HG03521 (cell line): ENCODE results near the gene ALDH2.
"Not testable (repeated sequence)": the region's sequence is repeated elsewhere in the genome, so short reads cannot be mapped to it uniquely, and the experiment has no call there.

Experiments
- ATAC-seq: cut with Tn5 transposase; IDR thresholded peaks from one replicate; pipeline ENCODE4 v1.9.1; 2021; ENCODE audit warnings: mild to moderate bottlenecking, moderate library complexity; ENCODE audit not compliant: unreplicated experiment

Gene ALDH2

DNA sequence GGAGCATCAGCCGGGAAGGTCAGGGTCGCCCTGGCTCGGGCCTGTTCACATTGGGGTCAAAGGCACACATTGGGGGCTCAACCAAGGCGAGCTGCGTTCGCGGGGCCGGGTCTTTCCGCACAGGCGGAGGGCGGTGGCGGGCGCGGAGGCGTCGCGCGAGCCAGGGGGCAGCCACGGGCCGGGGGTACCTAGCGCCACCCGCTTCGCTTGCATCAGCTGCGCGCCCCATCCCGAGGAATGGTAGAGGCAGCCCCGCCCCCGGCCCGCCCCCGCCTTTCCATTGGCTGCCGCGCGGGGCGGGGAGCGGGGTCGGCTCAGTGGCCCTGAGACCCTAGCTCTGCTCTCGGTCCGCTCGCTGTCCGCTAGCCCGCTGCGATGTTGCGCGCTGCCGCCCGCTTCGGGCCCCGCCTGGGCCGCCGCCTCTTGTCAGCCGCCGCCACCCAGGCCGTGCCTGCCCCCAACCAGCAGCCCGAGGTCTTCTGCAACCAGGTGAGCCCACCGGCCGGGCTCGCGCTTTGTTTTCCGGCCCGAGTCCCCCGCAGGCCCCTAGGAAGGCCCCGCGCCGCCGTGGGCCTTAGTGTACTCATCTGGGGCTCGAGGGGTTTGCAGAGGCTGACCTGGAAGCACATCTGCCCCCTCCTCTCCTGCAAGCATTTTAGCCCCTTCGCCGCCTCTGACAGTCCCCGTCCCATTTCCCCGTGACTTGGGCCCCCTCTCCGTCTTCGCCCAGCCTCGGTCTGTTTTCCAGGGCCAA is at the start of gene ALDH2:
Gene ALDH2 (plus strand): TSS at position 326 of the 754 bp plus-strand sequence. CDS start 50 bp downstream, at position 376.
- ATAC-seq: no peak

- not testable (repeated sequence) for ATAC-seq
Measured at GRCh38 chr12:111719316-111719715, 47.4 kb upstream of the ALDH2 start.

DNA sequence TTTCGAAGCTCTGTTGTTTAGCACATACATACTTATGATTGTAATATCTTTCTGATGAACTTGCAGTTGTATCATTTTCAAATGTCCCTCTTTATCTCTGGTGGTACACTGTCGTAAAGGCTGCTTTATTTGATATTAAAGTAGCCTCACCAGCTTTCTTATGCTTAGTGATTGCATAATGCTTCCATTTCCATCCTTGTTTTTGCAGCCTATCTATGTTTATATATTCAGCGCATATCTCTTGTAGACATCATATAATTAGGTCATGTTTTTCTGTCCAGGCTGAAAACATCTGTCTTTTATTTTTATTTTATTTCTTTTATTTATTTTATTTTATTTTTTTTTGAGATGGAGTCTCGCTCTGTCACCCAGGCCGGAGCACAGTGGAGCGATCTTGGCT is 46.3 kb upstream of the ALDH2 start:
- no peak for ATAC-seq

DNA sequence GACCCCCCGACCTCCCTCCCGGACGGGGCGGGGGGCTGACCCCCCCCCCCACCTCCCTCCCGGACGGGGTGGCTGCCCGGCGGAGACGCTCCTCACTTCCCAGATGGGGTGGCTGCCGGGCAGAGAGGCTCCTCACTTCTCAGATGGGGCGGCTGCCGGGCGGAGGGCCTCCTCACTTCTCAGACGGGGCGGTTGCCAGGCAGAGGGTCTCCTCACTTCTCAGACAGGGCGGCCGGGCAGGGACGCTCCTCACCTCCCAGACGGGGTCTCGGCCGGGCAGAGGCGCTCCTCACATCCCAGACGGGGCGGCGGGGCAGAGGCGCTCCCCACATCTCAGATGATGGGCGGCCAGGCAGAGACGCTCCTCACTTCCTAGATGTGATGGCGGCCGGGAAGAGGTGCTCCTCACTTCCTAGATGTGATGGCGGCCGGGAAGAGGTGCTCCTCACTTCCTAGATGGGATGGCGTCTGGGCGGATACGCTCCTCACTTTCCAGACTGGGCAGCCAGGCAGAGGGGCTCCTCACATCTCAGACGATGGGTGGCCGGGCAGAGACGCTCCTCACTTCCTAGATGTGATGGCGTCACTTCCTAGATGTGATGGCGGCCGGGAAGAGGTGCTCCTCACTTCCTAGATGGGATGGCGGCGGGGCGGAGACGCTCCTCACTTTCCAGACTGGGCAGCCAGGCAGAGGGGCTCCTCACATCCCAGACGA is 42.9 kb upstream of the ALDH2 start:
- not testable (repeated sequence) for ATAC-seq

GRCh38 chr12:111728795-111729194 is 37.9 kb upstream of the ALDH2 start:
- no peak for ATAC-seq

GRCh38 chr12:111730420-111730819 is 36.3 kb upstream of the ALDH2 start:
- no peak for ATAC-seq

GRCh38 chr12:111732786-111733185 is 33.9 kb upstream of the ALDH2 start:
- no peak for ATAC-seq

DNA sequence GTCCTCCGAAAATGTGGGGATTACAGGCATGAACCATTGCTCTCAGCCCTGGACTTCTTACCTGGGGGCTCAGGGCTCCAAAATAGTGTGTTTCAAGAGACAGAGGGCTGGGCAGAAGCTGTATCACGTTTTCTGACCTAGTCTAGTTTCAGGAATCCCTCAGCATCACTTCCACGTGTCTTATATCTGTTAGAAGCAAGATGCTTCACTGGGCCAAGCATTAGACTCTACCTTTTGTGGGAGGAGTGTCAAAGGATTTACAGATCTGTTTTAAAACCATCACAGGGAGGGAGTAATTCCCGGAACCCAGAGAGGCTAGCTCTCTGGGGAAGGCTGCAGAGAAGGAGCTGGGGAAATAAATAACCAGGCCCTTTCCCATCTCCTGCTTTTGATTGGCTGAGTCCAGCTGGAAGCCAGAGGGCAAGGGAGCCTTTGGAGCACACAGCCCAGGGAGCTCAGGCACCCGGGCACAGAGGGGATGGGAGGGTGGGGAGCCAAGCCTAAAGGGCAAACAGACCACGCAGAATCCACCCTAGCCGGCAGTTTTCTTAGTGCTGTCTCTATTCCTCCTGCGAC is 33.3 kb upstream of the ALDH2 start:
- ATAC-seq: no peak

DNA sequence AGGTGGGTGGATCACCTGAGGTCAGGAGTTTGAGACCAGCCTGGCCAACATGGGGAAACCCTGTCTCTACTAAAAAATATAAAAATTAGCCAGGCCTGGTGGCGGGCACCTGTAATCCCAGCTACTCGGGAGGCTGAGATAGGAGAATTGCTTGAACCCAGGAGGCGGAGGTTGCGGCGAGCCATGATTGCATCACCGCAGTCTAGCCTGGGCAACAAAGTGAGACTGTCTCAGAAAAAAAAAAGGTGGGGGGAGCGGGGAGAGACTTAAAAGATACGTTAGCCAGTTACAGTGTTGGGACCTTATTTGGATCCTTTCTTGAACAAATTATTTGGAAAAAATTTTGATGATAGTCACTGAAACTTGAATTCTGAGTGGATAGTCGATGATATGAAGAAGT is 27.2 kb upstream of the ALDH2 start:
- not testable (repeated sequence) for ATAC-seq

DNA sequence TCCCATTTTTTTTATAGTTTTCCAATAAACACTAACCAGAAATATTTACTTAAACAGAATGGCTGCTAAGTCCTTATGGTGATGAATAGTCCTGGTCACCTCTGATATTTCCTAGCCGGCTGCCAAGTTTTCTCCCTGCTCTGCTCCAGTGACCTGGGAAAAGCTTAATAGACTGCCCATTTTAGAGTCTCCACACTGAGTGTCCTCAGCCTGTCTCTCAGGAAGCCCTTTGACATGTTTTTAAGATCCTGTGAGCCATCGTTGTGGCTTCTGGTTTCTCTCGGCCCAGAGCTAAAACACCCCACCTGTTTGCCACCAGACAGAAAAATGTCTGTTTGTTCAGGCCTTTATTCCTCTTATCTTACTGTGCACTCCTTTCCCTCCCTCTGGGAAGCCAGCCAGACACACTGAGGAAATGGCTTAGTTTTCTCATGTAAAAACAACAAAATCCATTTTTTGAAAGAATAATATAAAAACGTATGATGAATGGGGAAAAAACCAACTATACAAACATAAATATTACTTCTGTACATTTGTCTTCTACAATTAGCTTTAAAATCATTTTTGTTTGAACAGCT is 25.4 kb upstream of the ALDH2 start:
- ATAC-seq: no peak

DNA sequence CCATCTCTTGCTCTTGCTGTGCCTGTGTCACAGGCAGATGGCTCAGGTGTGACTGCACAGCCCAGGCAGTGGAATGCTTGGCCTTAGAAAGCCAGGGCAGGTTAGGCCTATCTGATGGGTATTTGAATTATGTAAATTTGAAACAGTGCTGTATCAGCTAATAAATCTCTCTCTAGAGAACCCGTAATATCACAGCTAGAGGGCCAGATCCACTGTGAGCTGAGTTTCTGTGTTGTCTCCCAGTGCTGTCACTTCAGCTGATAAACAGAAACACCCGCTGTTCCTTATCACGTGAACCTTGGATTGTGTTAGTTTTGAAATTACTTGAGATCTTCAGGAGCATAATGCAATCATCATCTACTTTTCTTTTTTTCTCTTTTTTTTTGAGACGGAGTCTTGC is 21.5 kb upstream of the ALDH2 start:
- no peak for ATAC-seq

DNA sequence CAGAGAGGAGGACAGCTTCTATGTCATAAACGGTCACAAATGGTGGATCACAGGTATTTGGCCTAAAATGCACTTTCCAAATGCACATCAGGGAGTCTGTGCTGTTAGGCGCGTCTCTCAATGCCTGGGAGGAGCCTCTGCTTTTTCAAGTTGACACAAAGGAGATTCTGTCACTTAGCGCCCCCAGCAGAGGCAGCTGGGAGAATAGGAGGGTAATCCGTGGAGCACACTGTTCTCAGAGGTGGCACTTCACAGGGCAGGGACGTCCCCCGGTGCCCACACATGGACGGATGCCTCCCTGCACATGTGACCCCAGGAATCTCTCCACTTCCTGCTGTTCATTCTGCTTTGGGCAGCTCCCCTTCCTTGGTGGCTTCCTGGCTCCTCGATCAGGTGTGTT is 19.4 kb upstream of the ALDH2 start:
- no peak for ATAC-seq

DNA sequence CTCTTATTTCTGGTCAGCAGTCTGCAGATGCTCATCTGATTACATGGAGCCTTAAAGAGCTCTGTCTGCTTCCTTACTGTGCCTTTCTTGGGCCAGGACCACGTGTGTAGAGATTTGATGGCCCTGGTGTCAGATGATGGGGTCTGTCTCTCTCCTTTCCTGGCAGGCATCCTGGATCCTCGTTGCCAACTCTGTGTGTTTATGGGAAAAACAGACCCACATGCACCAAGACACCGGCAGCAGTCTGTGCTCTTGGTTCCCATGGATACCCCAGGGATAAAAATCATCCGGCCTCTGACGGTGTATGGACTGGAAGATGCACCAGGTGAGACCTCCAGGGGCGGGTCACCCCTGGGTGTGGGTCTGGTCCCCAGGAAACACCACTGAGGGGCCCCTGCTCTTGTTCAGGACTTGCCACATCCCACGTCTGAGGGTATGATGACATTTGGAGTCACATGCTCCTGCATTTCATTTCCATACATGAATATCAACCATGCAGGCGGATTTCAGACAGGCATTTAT is 18.5 kb upstream of the ALDH2 start:
- ATAC-seq: no peak

- ATAC-seq: no peak
Measured at GRCh38 chr12:111748867-111749266, 17.9 kb upstream of the ALDH2 start.

- no peak for ATAC-seq
Measured at GRCh38 chr12:111749391-111749790, 17.3 kb upstream of the ALDH2 start.

- ATAC-seq: no peak
Measured at GRCh38 chr12:111753144-111753881, 13.4 kb upstream of the ALDH2 start.

- no peak for ATAC-seq
Measured at GRCh38 chr12:111754671-111755070, 12.1 kb upstream of the ALDH2 start.

DNA sequence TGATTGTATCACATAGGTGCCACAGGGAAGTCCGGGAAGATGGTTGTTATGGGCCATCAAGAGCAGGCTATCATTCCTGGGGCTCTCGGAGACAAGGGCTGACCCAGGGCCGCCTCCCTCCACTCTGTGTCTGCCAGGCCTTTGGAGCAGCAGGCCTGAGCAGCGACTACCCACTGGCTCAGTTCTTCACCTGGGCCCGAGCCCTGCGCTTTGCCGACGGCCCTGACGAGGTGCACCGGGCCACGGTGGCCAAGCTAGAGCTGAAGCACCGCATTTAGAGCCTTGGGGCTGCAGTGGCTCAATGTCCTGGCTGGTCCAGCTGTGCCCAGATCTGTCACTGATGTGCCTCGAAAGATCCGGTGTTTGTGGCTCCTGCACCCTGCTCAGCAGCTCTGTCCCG is 10.5 kb upstream of the ALDH2 start:
- no peak for ATAC-seq

DNA sequence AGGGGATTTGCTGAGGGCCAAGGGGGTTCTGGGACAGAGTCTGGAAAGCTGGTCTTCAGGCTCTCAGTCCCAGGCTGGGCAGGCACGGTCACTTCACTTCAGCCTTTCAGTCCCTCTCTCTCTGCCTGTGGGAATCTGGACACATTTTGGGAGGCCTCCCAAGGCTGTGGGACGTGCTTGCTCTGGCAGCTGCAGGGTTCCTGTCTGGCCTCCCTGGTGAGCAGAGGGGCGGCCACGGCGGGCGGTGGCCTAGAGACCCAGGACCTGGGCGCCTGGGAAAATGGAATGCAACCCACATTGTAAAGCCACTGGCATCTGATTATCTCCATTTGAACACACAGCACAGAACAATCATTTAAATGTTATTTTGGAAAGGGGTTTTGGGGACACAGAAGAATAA is 10.1 kb upstream of the ALDH2 start:
- no peak for ATAC-seq

GRCh38 chr12:111757361-111758119 is 9.2 kb upstream of the ALDH2 start:
- no peak for ATAC-seq
